HEK293 (cell line): Measurements from ENCODE around the gene MAP2.

Experiments used
- MZF1 ChIP-seq: fragments of 450-650 bp; formaldehyde crosslinking; IDR thresholded peaks from 2 replicates; pipeline ENCODE4 v1.5.1; 2017; ENCODE audit warnings: missing biosample characterization, missing genetic modification characterization, borderline replicate concordance
- YY1 ChIP-seq: fragments of 450-650 bp; formaldehyde crosslinking; IDR thresholded peaks from 2 replicates; pipeline ENCODE4 v1.5.1; 2018; ENCODE audit warnings: missing biosample characterization, missing genetic modification characterization
- ZNF157 ChIP-seq: fragments of 450-650 bp; formaldehyde crosslinking; IDR thresholded peaks from 2 replicates; pipeline ENCODE4 v1.5.1; 2016; ENCODE audit warnings: missing biosample characterization, missing genetic modification characterization
- ZNF335 ChIP-seq: fragments of 450-650 bp; formaldehyde crosslinking; conservative IDR thresholded peaks from 2 replicates; pipeline ENCODE4 v1.5.1; 2016; ENCODE audit warnings: missing biosample characterization, missing genetic modification characterization
- ZNF404 ChIP-seq: fragments of 450-650 bp; formaldehyde crosslinking; IDR thresholded peaks from 2 replicates; pipeline ENCODE4 v1.5.1; 2017; ENCODE audit warnings: missing biosample characterization, missing genetic modification characterization
- ZNF416 ChIP-seq: fragments of 450-650 bp; formaldehyde crosslinking; IDR thresholded peaks from 2 replicates; pipeline ENCODE4 v1.5.1; 2016; ENCODE audit warnings: missing biosample characterization, missing genetic modification characterization
- ZNF560 ChIP-seq: fragments of 450-650 bp; formaldehyde crosslinking; IDR thresholded peaks from 2 replicates; pipeline ENCODE4 v1.5.1; 2017; ENCODE audit warnings: missing biosample characterization, missing genetic modification characterization, borderline replicate concordance
- ZNF664 ChIP-seq: fragments of 450-650 bp; formaldehyde crosslinking; IDR thresholded peaks from 2 replicates; pipeline ENCODE4 v1.5.1; 2016; ENCODE audit warnings: missing biosample characterization, missing genetic modification characterization
- TF ChIP-seq, protein P1 (sequence below): fragments of 450-650 bp; formaldehyde crosslinking; IDR thresholded peaks from 2 replicates; pipeline ENCODE4 v1.5.1; 2016; ENCODE audit warnings: missing biosample characterization, missing genetic modification characterization
- TF ChIP-seq, protein P2 (sequence below): IDR thresholded peaks from 2 replicates; pipeline ENCODE4 v1.6.1; 2011; ENCODE audit warnings: mild to moderate bottlenecking, low read depth, low read length, borderline replicate concordance
- TF ChIP-seq, protein P3 (sequence below): fragments of 450-650 bp; formaldehyde crosslinking; IDR thresholded peaks from 2 replicates; pipeline ENCODE4 v1.5.1; 2016; ENCODE audit warnings: missing biosample characterization, missing genetic modification characterization
- TF ChIP-seq, protein P4 (sequence below): fragments of 450-650 bp; formaldehyde crosslinking; IDR thresholded peaks from 2 replicates; pipeline ENCODE4 v1.5.1; 2017; ENCODE audit warnings: missing biosample characterization, missing genetic modification characterization

DNA sequence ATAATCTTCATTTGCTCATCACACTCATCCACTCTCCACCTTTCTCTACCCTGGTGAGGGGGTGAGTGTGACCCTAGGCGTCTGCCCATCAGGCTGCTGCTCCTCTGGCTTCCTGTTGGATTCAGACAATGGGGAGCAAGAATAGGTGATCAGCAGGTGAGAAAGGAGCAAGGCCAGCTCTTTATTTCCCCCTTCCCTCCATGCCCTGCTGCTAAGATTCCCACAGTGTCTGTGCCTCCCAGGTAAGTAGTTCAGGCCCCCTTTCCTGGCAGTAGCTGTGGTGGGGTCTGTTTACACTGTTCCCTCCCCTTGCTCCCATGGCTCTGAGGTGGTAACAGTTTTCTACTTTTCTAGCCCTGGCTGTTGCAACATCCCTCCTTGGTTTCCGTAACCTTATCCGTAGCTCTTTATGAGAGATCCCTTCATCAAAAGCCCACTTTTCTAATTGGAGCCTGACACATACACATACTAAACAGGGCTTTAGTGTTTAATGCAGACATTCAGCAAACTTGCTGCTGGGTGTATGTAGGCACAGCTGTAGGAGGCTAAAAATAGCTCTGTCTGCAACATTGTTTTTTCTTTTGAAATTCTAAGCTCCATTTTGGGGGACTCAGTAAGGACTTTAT, 27.5 kb downstream of the MAP2 start:
- TF ChIP-seq ZNF404 (tag by site-specific recombination) (no peak), ZNF157 (tag by site-specific recombination) (no peak), ZNF416 (tag by site-specific recombination) (no peak), ZNF664 (tag by site-specific recombination) (no peak), YY1 (tag by site-specific recombination) (no peak), ZNF560 (tag by site-specific recombination) (no peak), MZF1 (tag by site-specific recombination) (no peak), ZNF335 (tag by site-specific recombination) (no peak)
- TF ChIP-seq, protein P1, sequence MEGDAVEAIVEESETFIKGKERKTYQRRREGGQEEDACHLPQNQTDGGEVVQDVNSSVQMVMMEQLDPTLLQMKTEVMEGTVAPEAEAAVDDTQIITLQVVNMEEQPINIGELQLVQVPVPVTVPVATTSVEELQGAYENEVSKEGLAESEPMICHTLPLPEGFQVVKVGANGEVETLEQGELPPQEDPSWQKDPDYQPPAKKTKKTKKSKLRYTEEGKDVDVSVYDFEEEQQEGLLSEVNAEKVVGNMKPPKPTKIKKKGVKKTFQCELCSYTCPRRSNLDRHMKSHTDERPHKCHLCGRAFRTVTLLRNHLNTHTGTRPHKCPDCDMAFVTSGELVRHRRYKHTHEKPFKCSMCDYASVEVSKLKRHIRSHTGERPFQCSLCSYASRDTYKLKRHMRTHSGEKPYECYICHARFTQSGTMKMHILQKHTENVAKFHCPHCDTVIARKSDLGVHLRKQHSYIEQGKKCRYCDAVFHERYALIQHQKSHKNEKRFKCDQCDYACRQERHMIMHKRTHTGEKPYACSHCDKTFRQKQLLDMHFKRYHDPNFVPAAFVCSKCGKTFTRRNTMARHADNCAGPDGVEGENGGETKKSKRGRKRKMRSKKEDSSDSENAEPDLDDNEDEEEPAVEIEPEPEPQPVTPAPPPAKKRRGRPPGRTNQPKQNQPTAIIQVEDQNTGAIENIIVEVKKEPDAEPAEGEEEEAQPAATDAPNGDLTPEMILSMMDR (tag by site-specific recombination) = no peak
- TF ChIP-seq, protein P2, sequence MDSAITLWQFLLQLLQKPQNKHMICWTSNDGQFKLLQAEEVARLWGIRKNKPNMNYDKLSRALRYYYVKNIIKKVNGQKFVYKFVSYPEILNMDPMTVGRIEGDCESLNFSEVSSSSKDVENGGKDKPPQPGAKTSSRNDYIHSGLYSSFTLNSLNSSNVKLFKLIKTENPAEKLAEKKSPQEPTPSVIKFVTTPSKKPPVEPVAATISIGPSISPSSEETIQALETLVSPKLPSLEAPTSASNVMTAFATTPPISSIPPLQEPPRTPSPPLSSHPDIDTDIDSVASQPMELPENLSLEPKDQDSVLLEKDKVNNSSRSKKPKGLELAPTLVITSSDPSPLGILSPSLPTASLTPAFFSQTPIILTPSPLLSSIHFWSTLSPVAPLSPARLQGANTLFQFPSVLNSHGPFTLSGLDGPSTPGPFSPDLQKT = no peak
- TF ChIP-seq, protein P3, sequence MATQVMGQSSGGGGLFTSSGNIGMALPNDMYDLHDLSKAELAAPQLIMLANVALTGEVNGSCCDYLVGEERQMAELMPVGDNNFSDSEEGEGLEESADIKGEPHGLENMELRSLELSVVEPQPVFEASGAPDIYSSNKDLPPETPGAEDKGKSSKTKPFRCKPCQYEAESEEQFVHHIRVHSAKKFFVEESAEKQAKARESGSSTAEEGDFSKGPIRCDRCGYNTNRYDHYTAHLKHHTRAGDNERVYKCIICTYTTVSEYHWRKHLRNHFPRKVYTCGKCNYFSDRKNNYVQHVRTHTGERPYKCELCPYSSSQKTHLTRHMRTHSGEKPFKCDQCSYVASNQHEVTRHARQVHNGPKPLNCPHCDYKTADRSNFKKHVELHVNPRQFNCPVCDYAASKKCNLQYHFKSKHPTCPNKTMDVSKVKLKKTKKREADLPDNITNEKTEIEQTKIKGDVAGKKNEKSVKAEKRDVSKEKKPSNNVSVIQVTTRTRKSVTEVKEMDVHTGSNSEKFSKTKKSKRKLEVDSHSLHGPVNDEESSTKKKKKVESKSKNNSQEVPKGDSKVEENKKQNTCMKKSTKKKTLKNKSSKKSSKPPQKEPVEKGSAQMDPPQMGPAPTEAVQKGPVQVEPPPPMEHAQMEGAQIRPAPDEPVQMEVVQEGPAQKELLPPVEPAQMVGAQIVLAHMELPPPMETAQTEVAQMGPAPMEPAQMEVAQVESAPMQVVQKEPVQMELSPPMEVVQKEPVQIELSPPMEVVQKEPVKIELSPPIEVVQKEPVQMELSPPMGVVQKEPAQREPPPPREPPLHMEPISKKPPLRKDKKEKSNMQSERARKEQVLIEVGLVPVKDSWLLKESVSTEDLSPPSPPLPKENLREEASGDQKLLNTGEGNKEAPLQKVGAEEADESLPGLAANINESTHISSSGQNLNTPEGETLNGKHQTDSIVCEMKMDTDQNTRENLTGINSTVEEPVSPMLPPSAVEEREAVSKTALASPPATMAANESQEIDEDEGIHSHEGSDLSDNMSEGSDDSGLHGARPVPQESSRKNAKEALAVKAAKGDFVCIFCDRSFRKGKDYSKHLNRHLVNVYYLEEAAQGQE (tag by site-specific recombination) = no peak
- TF ChIP-seq, protein P4, sequence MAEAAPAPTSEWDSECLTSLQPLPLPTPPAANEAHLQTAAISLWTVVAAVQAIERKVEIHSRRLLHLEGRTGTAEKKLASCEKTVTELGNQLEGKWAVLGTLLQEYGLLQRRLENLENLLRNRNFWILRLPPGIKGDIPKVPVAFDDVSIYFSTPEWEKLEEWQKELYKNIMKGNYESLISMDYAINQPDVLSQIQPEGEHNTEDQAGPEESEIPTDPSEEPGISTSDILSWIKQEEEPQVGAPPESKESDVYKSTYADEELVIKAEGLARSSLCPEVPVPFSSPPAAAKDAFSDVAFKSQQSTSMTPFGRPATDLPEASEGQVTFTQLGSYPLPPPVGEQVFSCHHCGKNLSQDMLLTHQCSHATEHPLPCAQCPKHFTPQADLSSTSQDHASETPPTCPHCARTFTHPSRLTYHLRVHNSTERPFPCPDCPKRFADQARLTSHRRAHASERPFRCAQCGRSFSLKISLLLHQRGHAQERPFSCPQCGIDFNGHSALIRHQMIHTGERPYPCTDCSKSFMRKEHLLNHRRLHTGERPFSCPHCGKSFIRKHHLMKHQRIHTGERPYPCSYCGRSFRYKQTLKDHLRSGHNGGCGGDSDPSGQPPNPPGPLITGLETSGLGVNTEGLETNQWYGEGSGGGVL (tag by site-specific recombination) = no peak
